NT2/D1 (cell line): ENCODE data around the gene JCAD.

Experiments used
- DNase-seq: peaks from one replicate; pipeline ENCODE4 v3.0.0-alpha.2; 2011; ENCODE audit warnings: low read depth, low spot score
- H3K27me3 ChIP-seq: 2 replicates; pipeline ENCODE4 v1.6.0; 2011; ENCODE audit warnings: mild to moderate bottlenecking; ENCODE audit not compliant: insufficient read length, insufficient read depth
- H3K36me3 ChIP-seq: 2 replicates; pipeline ENCODE4 v1.6.1; 2011; ENCODE audit warnings: mild to moderate bottlenecking, low read length, mixed read lengths; ENCODE audit not compliant: insufficient read depth, insufficient read length
- H3K4me1 ChIP-seq: 2 replicates; pipeline ENCODE4 v1.5.1; 2011; ENCODE audit not compliant: insufficient read depth, insufficient read length
- H3K4me3 ChIP-seq: 2 replicates; pipeline ENCODE4 v1.5.1; 2011; ENCODE audit warnings: low read depth; ENCODE audit not compliant: insufficient read length
- H3K9ac ChIP-seq: 2 replicates; pipeline ENCODE4 v1.6.0; 2011; ENCODE audit warnings: low read depth; ENCODE audit not compliant: insufficient read length
- H3K9me3 ChIP-seq: 2 replicates; pipeline ENCODE4 v1.5.1; 2011; ENCODE audit warnings: mild to moderate bottlenecking, low read length; ENCODE audit not compliant: insufficient read depth
- SUZ12 ChIP-seq: IDR thresholded peaks from 2 replicates; pipeline ENCODE4 v1.6.1; 2011; ENCODE audit not compliant: insufficient read length, insufficient read depth; ENCODE audit errors: extremely low read depth
- YY1 ChIP-seq: IDR thresholded peaks from 2 replicates; pipeline ENCODE4 v1.6.1; 2011; ENCODE audit not compliant: insufficient read length, insufficient read depth
- ZNF274 ChIP-seq: IDR thresholded peaks from 2 replicates; pipeline ENCODE4 v1.6.1; 2011; ENCODE audit warnings: mild to moderate bottlenecking, low read depth, low read length

JCAD gene

DNA sequence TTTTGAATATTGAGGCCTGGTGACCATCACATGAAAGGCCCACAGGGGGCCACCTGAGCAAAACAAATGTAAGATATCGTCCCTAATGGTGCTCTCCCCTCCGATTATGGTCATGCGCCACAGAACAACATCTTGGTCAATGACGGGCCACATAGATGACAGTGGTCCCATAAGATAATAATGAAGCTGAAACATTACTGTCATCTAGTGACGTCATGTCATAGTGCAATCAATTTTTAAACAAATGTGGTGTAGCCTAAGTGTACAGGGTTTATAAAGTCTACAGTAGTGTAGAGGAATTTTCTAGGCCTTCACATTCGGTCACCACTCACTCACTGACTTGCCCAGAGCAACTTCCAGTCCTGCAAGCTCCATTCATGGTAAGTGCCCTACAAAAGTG lies 36.8 kb downstream of the JCAD start:
- no peak overlapping the region for H3K4me3 ChIP-seq
- H3K36me3 ChIP-seq = peaks cover 61% of the 10 kb centered on the region
- TF ChIP-seq ZNF274 (no peak), SUZ12 (no peak), YY1 (no peak)
- H3K9ac ChIP-seq = no peak overlapping the region
- DNase-seq = no peak
- no peaks in the 10 kb centered on the region for H3K9me3 ChIP-seq
- H3K27me3 ChIP-seq = no peaks in the 10 kb centered on the region
- H3K4me1 ChIP-seq = no peaks in the 10 kb centered on the region

DNA sequence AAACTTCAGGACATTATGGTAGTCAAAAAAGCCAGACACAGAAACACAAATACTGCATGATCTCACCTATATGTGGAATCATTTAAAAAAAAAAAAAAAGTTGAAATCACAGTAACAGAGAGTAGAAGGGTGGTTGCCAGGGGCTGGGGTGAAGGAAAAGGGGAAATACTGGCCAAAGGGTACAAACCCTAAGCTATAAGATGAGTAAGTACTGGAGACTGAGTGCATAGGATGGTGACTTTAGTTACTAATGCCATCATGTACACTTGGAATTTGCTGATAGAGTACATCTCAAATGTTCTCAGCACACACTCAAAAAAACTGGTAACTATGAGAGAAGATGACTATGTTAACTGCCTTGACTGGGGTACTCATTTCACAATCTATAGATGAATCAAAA lies 39.9 kb downstream of the JCAD start:
- Histone ChIP-seq H3K4me1 (no peaks in the 10 kb centered on the region), H3K27me3 (no peaks in the 10 kb centered on the region), H3K9ac (no peak overlapping the region), H3K4me3 (no peak overlapping the region), H3K9me3 (no peaks in the 10 kb centered on the region), H3K36me3 (peaks cover 47% of the 10 kb centered on the region)
- no peak for TF ChIP-seq SUZ12
- TF ChIP-seq ZNF274 = no peak
- no peak for TF ChIP-seq YY1
- no peak for DNase-seq

DNA sequence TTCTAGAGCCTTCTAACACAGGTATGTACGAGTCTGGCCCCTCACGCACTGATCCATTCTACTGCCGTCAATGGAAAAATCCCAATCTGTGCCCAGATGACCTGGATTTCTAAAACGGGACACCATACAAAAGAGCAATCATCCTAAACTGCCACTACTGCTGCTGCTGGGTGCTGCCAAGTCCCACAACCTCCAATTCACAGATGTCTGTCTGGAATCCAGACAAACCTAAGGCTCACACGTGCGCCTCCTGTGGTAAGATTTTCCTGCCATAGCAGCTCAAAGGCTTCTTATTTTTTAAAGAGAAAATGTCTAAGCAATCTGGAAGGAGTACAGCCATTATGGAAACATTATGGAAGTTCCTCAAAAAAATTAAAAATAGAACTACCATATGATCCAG lies 40.9 kb downstream of the JCAD start:
- Histone ChIP-seq H3K4me1 (no peaks in the 10 kb centered on the region), H3K9me3 (no peaks in the 10 kb centered on the region), H3K4me3 (no peak overlapping the region), H3K27me3 (no peaks in the 10 kb centered on the region), H3K36me3 (peaks cover 45% of the 10 kb centered on the region), H3K9ac (no peak overlapping the region)
- no peak for TF ChIP-seq SUZ12
- TF ChIP-seq YY1 = no peak
- no peak for TF ChIP-seq ZNF274
- no peak for DNase-seq

DNA sequence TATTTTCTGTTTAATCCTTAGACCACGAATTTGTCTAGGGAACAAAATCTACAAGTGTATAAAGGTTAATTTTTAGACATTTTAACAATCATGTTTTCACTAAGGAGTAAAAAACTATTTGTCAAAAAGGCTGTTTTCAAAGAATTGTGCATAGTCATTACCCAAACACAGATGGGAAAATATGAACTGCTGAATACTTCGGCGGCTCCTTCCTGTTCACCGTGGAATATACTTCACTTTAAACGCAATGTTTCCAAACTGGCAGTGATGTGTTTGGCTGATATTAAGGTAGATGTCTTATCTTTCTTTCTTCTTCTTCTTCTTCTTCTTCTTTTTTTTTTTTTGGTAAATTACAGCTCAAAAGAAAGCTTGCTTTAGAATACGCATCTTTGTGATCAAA lies 41.4 kb downstream of the JCAD start:
- H3K36me3 ChIP-seq = peaks cover 40% of the 10 kb centered on the region
- no peaks in the 10 kb centered on the region for H3K4me1 ChIP-seq
- TF ChIP-seq YY1 = no peak
- no peak for TF ChIP-seq SUZ12
- TF ChIP-seq ZNF274 = no peak
- H3K27me3 ChIP-seq = no peaks in the 10 kb centered on the region
- DNase-seq = no peak
- H3K4me3 ChIP-seq = no peak overlapping the region
- H3K9me3 ChIP-seq = no peaks in the 10 kb centered on the region
- H3K9ac ChIP-seq = no peak overlapping the region

DNA sequence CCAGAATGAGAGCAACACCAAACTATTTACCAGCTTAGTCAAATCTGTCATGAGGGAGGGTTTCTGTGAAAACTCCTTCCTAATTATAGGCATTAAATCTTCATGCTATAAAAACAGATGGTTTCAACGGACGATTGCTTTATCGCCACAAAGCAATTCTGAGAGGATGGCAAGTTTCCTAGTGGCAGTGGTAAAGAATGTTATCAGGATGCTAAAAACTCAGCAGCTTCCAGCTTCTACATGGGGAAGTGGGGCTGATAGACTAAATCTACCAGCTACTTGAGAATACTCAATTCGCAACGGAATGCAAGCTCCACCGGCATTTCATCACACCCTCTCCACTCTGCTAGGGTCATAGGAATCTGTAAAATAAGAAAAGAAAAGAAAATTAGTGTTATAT lies 41.8 kb downstream of the JCAD start:
- DNase-seq = no peak
- Histone ChIP-seq H3K4me3 (no peak overlapping the region), H3K9me3 (no peaks in the 10 kb centered on the region), H3K27me3 (no peaks in the 10 kb centered on the region), H3K36me3 (peaks cover 36% of the 10 kb centered on the region), H3K4me1 (no peaks in the 10 kb centered on the region), H3K9ac (no peak overlapping the region)
- TF ChIP-seq YY1 = no peak

DNA sequence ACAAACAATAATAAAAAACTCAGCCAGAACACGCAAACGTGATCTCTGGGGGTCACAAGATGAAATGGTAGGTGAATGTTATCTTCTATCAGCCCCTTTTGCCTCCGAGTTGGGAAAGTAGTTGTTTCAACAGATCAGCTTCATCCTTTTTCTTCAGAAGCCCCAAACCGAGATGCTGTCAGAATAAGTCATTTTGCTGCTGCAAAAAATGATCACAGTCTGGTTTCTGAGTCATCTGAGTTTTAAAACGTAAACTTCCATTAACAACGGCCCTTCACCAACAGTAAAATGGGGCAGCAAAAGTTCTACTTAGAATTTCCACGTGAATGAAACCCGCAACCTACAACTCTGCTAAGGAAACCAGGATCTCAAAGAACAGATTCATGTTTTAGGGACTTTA lies 44.9 kb downstream of the JCAD start:
- H3K4me3 ChIP-seq = no peak overlapping the region
- H3K36me3 ChIP-seq = peaks cover 20% of the 10 kb centered on the region

DNA sequence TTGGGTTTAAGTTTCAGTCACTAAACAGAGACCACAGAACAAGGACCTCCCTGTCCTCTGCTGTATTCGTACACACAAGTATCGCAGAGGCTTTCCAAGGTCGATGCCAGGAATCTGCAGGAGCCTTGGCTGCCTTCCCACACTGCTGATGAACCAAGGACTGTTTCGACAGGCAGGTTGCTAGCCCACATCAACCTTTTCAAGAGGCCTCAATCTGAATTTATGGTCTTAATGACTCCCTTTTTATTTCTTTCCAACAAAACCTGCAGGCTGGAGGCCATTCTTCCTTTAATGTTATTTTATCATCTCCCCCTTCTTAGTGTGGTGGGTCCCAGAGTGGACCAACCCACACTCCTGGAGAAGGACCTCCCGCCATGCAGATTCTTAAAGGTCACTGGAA lies 45.6 kb downstream of the JCAD start:
- H3K9me3 ChIP-seq = 0 out of 2 replicates have a peak, but pooled peaks cover 3% of the 10 kb centered on the region
- no peak for DNase-seq
- peaks cover 18% of the 10 kb centered on the region for H3K36me3 ChIP-seq
- no peak overlapping the region for H3K4me3 ChIP-seq
- no peaks in the 10 kb centered on the region for H3K27me3 ChIP-seq
- H3K4me1 ChIP-seq = no peaks in the 10 kb centered on the region
- no peak for TF ChIP-seq SUZ12
- no peak for TF ChIP-seq YY1
- no peak for TF ChIP-seq ZNF274
- no peak overlapping the region for H3K9ac ChIP-seq

More for the DNA sequence above, 44.9 kb downstream of the JCAD start:
- Histone ChIP-seq H3K4me1 (no peaks in the 10 kb centered on the region), H3K9me3 (no peaks in the 10 kb centered on the region), H3K9ac (no peak overlapping the region), H3K27me3 (no peaks in the 10 kb centered on the region)
- no peak for DNase-seq
- TF ChIP-seq SUZ12 (no peak), YY1 (no peak), ZNF274 (no peak)

DNA sequence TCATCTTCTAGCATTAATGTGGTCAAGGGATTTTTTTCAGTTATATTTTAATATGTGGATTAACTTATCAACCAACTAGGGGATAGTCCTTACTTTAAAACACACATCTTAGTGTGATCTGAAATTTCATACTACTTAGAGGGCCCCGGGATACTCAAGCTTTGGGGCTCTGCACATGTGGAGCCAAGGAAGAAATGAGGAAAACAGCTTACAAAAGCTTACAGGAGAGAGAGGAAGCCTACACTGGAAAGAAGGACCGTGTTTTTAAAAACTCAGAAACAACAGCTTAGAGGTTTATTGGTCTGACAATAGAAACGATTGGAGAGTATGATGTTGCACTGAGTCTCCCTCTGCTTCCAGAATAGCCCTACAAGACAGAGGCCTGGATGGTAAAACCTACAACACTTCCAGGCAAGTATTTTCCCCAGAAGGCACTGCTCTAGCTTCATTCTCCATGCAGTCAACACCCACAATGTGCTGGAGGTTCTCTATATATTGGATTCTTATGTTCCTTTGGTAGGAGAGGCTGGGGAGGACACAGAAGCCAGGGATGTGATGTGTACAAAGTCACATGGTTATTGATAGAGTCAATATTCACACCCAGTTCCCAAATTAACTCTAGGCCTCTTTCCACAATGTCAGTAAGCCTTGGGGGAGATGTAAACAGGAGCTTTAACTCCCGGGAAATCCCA lies 47.3 kb downstream of the JCAD start:
- H3K9me3 ChIP-seq = peaks cover 10% of the 10 kb centered on the region; the same call in 1 of the 2 replicates
- no peaks in the 10 kb centered on the region for H3K27me3 ChIP-seq
- TF ChIP-seq SUZ12 (no peak), YY1 (no peak), ZNF274 (no peak)
- peaks cover 2% of the 10 kb centered on the region for H3K36me3 ChIP-seq
- no peaks in the 10 kb centered on the region for H3K4me1 ChIP-seq
- H3K4me3 ChIP-seq = no peak overlapping the region
- H3K9ac ChIP-seq = no peak overlapping the region
- DNase-seq = no peak
